GM10847 (cell line): Measurements from ENCODE around the gene CARMIL1.

Source experiments
- POLR2A ChIP-seq: IDR thresholded peaks from 2 replicates; pipeline ENCODE4 v1.6.1; 2011; ENCODE audit not compliant: insufficient read length; ENCODE audit errors: extremely low read depth

CARMIL1 gene

GRCh38 chr6:25292384-25292783 lies 13.2 kb downstream of the CARMIL1 start:
- no peak for TF ChIP-seq POLR2A

- no peak for TF ChIP-seq POLR2A
Measured at GRCh38 chr6:25295651-25296050, 16.5 kb downstream of the CARMIL1 start.

- no peak for TF ChIP-seq POLR2A
Measured at GRCh38 chr6:25296217-25296905, 17.2 kb downstream of the CARMIL1 start.

GRCh38 chr6:25297039-25297441 lies 17.9 kb downstream of the CARMIL1 start:
- no peak for TF ChIP-seq POLR2A

- TF ChIP-seq POLR2A = no peak
Measured at GRCh38 chr6:25297823-25298522, 18.8 kb downstream of the CARMIL1 start.

- no peak for TF ChIP-seq POLR2A
Measured at GRCh38 chr6:25301362-25301761, 22.2 kb downstream of the CARMIL1 start.

- no peak for TF ChIP-seq POLR2A
Measured at GRCh38 chr6:25302151-25302550, 23.0 kb downstream of the CARMIL1 start.

GRCh38 chr6:25302677-25303128 lies 23.5 kb downstream of the CARMIL1 start:
- TF ChIP-seq POLR2A = no peak

GRCh38 chr6:25303254-25303653 lies 24.1 kb downstream of the CARMIL1 start:
- TF ChIP-seq POLR2A = no peak

- TF ChIP-seq POLR2A = no peak
Measured at GRCh38 chr6:25306379-25306778, 27.2 kb downstream of the CARMIL1 start.

- TF ChIP-seq POLR2A = no peak
Measured at GRCh38 chr6:25307805-25308494, 28.8 kb downstream of the CARMIL1 start.

GRCh38 chr6:25309886-25310285 lies 30.7 kb downstream of the CARMIL1 start:
- TF ChIP-seq POLR2A = no peak

- no peak for TF ChIP-seq POLR2A
Measured at GRCh38 chr6:25311331-25311840, 32.2 kb downstream of the CARMIL1 start.

- no peak for TF ChIP-seq POLR2A
Measured at GRCh38 chr6:25312034-25312620, 33.0 kb downstream of the CARMIL1 start.

GRCh38 chr6:25312703-25313102 lies 33.5 kb downstream of the CARMIL1 start:
- TF ChIP-seq POLR2A = no peak
